CD4-positive, alpha-beta T cell treated with Interleukin-6 for 4 hours (primary cell): ENCODE data around the gene SYNJ2.

Source experiments
- DNase-seq: peaks from one replicate; pipeline ENCODE4 v3.0.0-alpha.2; 2020; ENCODE audit warnings: mixed read lengths

Gene SYNJ2

DNA sequence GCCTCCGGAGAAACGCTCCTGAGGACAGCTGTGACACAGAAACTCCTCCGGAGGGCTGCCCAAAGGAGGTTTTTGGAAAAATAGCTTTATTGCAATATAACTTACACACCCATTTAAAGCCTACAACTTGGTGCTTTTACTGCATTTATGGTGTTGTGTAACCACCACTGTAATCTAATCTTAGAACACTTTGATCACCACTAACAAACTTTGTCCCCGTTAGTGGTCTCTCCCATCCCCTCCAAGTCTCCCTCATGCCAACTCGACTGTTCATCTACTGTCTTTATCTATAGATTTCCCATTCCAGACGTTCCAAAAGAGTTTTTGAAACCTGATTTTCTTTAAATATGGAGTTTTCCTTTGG lies 62.8 kb downstream of the SYNJ2 start:
- DNase-seq: no peak

DNA sequence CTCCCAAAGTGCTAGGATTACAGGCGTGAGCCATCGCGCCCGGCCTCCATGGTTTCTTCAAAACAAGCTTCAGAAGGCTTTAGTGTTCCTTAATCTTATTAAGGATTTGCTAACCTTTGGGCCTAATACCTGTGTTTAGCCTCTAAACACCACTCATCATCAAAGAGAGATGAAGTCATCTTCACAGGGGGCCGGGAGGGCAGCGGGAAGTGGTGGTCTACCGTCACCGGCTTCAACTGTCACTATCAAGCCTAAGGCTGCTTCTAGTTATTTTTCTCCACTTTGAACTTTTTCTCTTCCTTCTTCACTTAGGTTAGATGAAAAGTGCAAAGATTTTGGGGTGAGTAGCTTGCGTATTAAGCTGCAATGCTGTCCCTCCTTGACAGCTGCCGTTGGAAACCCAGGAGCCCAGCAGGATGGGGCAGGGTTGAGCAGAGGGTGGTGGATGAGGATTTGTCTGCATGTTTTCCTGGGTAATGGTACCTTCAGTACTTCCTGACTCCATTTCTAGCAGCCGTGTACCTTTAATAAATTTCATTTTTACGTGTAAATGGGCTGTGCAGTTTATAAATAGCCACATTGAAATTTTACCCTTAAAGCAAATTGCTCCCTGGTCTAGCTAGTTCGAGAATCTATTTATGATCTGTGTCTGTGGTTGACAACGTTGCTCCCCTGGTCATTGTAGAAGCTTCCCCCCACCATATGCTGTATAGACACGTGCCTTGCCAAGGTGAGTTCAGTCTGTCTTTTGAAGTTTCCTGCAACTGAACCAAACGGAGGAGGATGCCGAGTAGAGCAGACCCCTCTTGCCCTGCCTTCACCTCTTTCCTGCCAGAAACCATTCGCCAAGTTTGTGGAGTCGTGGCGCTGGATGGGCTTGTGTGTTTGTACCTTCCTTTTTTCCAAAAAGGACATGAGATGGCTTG lies 64.8 kb downstream of the SYNJ2 start:
- DNase-seq: no peak

DNA sequence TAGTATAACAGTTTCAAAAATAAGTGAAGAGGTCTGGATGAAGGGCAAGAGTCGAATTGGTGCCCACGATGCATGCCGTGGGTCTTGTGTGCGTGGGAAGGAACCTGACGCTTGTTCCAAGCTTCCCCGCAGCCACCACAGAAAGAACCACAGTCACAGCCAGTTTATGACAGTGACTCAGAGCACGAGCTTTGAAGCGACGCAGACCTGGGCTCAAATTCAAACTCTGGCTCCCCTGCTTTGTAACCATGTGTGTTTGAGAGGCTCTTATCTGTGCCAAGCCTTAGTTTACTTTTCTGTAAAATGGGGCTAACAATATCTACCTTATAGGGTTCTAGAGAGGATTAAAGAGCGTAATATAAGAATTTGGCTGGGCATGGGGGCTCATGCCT lies 65.5 kb downstream of the SYNJ2 start:
- DNase-seq: peak; percentile 72

DNA sequence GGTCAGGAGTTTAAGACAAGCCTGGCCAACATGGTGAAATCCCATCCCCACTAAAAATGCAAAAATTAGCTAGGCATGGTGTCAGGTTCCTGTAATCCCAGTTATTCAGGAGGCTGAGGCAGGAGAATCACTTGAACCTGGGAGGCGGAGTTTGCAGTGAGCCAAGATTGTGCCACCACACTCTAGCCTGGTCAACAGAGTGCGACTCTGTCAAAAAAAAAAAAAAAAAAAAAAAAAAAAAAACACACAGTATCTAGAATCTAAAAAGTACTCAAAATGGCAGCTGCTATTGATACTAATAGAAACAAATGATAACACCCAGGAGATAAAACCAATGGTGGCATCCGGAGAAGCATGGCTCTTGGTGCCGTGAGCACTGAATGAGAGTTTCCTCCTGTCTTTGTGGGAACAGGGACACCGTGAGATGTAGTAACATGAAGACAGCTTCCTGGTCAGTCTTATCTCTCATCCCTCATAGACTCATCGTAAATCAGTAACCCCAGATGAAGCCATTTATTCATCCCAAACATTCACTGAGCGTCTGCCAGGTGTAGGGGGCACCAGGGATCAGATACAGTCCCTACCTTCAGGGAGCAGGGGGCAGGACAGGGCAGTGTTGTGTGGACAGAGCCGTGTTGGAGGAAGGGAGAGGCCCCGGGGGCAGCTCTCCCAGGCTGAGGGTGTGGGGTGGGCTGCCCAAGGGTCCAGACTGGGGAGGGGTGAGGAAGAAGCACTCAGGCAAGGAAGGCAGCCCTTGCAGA lies 66.1 kb downstream of the SYNJ2 start:
- no peak for DNase-seq

DNA sequence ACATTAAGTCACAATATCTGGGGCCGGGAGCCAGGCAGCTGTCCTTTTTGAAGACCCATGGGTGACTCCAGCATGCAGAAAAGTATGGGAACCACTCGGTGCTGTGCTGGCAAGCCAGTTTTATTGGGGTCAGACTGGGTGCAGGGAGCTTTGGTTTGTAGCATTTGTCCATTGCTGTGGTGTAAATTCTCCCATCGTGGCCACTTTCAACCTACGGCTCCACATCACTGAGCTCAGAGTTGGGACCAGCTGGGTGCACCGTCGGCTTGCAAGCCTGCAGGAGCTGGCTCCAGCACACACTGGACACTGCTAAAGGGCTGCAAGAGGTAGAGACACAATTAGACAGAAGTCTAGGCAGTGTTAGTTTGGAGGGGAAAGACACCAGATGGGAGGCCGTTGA lies 66.9 kb downstream of the SYNJ2 start:
- DNase-seq: no peak

DNA sequence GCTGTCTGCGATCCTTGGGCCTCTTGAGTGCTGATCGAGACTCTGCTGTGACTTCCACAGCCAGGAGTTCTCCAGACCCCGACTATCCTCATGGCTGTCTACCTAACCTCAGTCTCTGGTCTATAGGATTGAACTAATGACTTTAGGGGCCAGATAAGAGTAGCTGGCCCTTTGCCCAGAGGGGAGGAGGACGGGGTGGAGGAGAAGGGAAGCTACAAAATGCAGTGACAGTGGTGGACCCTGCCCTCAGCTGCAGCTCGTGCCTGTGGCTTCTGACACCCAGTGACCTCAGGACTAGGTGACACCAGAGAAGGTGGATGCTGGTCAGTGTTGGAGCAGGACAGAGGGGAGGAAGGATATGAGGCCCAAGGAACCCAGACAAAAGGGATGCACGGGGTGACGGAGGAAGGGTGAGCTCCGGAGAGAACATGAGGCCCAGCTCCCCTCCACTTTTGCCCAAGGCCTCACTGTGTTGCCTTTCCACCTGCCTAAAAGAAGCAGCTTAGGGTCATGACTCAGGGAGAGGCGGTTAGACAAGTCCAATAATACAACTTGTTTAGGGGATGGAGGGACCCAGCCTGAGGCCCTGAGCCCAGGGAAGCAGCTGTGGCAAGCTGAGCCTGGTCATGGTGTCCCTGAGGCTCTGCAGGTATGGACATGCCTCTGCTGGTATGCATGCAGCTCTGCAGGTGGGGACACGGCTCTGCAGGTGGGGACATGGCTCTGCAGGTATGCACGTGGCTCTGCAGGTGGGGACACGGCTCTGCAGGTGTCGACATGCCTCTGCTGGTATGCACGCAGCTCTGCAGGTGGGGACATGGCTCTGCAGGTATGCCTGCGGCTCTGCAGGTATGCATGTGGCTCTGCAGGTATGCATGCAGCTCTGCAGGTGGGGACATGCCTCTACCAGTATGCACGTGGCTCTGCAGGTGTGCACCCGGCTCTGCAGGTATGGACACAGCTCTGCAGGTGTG lies 67.7 kb downstream of the SYNJ2 start:
- DNase-seq: no peak

DNA sequence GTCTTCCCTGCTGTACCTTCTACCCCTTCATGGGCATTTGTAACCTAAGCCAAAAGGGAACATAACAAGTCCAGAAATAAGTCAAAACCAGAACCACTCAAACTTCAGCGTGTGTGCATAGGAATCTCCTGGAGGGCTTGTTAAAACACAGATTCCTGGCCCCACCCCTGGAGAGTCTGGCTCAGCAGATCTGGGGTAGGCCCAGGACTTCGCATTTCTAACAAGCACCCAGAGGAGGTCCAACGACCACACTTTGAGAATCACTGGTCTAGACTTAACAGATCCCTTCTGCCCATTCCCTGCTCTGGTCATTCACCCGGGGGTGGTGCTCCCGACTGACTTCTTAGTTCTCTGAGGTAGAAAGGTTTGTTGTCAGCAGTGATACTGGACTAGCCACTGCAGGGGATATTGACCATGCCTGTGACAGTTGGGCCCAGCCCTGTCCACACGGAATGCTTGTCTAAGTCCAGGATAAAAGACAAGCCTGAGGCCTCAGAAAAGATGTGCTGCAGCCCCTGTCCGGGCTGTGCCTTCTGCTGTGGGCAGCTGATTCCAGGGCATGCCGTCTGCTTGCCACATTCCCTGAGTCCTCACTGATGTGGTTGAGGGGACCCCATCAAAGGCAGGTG lies 68.6 kb downstream of the SYNJ2 start:
- DNase-seq: no peak

DNA sequence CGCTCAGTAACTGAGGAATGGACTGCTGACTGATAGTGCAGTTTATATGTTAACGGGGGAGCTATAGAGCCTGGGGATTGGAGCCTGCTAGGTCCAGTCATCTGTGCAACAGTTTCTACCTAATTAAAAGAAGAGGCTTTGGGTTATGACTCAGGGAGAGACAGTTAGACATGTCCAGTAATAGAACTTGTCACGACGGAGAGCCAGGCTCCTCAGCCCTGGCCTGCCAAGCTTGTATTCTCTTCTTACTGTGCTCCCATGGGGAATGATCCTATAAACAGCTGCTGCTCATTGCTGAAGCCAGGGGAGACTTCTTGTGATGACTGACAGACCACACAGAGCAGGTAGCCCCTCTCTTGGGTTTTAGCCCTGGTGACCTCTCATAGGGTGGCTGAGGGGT lies 69.3 kb downstream of the SYNJ2 start:
- DNase-seq: no peak

DNA sequence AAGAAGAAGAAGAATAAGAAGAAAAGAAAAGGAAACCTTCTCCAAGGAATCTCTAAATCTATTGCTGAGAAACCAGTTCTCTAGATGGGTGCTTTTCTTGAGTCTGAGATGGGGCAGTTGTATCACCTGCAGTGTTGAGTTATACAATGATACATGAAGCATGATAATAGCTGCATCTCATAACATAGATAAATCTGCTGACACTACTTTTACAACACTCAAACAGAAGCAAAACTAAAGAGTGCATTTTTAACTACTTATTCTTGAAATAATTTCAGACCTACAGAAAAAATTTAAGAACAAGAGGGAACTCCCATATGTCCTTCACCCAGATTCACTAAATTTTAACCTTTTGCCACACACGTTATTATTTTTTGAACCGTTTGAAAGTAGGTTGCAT lies 70.3 kb downstream of the SYNJ2 start:
- no peak for DNase-seq

DNA sequence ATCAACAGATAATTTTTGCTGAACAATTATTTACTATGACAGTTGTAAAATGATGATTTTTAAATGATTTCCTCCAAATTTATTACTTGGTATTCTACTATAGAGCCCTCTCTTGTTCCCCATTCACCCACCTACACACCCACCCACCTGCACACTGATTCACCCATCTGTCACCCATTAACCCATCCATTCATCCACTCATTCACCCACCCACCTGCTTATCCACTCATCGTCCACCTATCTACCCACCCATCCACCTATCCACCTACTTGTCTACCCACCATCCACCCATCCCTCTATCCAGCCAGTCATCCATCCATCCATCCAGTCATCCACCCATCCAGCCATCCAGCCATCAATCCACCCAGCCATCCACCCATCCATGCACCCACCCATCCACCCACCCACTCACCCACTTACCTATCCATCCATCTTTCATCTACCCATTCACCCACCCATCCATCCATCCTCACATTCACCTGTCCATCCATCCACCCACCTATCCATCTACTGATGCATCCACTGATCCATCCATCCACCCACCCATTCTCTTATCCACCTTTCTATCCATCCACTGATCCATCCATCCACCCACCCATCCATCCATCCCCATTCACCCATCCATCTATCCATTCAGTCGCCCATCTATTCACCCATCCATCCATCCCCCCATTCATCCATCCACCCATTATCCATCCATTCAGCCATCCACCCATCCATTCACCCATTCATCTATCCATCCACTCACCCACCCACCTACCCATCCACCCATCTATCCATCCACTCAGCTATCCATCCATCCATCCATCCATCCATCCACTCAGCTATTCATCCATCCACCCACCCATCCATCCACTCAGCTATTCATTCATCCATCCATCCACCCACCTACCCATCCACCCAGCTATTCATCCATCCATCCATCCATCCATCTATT lies 72.0 kb downstream of the SYNJ2 start:
- no peak for DNase-seq

DNA sequence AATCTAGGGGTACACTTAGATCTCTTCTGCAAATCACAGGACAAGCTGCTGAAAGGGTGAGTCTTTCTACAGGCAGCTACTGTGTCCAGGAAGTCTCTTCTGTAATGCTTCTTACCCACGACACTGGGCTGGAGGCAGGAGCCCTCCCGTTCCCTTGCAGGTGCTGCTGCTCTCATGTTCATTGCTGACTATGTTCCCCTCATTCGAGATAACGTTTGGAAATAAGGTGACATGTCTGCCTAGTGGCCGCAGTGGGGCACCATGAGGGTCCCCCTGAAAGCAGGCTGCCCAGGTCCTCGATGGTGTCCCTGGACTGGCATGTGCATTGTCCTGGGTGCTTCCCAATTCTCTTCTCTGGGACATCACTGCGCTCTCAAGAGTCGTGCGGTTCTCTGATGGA lies 74.7 kb downstream of the SYNJ2 start:
- no peak for DNase-seq

DNA sequence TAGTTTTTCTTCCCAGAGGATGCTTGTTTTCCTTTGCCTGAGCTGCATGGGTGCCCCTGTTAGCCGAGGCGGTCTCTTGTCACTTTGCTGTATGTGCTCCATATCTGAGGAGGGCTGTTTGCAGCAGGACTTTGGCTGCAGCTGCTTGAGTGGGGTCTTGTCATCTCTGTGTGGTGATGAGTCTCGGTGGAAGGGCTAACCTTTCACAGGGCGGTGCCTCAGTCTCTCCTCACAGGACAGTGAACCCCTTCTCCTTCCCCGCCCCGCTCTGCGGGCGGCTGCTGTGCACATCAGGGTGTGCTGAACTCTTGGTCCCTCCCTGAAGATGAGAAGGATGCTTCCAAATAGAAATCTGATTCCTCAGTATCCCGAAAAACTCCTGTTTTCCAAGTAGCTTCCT lies 75.1 kb downstream of the SYNJ2 start:
- DNase-seq: no peak

DNA sequence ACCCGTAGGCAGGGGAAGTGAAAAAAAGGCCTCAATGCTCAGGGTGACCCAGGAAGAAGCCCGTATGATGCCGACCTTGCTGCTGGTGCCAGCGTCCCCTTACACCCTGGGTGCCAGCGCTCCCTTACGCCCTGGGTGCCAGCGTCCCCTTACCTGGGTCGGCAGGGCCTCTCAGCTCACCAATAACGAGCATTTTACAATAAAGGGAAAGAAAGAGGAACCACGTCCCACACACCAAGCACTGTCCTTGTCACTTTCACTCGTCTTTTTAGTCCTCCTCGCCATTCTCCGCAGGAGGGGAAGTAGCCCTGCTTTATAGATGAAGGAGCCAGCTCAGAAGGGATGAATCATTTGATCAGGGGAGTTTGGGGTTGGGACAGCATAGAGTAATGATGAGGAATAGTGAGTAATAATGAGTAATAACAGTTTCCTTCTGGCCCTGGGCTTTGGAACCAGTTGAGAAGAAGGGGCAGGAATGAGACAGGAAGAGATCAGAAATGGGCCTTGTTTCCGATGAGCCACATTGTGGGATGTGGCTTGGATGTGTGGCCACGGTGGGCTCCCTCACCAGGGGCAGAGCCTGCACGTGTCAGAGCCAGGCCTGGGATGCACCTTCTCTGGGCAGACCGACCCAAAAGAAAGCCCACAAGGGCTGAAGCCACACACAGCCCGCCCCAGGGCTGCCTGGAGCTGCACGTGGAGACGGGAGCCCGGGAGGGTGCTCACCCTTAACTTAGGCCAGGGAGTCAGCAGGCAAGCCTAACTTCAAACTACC lies 75.7 kb downstream of the SYNJ2 start:
- no peak for DNase-seq

DNA sequence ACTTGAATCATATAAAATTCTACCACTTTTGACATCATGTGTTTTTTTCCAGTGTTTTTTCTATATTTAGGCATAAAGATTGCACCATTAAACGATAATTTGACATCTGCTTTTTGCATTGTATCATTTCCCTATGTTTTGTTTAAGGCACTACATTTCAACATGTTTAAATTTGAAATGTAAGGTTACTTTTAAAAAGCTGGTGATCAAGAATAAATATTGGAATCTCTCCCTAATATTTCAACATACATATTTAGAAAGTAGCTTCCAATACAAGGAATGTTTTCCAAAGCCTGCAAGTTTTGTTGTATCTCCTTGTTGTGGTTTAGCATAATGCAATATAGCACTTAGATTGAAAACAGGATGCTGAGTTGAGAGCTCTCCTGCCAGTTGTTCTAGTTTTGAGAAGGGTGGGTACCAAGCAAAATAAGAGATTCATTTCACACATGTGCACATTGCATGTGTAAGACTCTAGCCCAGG lies 76.5 kb downstream of the SYNJ2 start:
- DNase-seq: no peak

DNA sequence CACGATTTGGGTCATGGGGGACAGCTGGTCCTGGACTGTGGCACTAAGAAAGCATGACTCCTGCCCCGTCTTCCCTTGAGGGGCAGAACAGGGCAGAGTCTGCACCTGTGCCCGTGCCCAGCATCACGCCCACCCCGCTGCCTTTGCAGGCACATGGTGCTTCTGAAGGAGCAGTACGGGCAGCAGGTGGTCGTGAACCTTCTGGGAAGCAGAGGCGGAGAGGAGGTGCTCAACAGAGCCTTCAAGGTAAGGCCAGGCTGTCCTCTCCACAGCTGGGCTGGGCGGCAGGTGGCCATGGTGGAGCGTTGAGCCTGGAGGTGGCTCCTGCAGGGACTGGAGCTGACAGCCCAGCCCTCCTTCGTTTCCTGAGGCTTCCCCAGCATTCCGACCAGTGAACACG lies 77.4 kb downstream of the SYNJ2 start:
- DNase-seq: no peak

DNA sequence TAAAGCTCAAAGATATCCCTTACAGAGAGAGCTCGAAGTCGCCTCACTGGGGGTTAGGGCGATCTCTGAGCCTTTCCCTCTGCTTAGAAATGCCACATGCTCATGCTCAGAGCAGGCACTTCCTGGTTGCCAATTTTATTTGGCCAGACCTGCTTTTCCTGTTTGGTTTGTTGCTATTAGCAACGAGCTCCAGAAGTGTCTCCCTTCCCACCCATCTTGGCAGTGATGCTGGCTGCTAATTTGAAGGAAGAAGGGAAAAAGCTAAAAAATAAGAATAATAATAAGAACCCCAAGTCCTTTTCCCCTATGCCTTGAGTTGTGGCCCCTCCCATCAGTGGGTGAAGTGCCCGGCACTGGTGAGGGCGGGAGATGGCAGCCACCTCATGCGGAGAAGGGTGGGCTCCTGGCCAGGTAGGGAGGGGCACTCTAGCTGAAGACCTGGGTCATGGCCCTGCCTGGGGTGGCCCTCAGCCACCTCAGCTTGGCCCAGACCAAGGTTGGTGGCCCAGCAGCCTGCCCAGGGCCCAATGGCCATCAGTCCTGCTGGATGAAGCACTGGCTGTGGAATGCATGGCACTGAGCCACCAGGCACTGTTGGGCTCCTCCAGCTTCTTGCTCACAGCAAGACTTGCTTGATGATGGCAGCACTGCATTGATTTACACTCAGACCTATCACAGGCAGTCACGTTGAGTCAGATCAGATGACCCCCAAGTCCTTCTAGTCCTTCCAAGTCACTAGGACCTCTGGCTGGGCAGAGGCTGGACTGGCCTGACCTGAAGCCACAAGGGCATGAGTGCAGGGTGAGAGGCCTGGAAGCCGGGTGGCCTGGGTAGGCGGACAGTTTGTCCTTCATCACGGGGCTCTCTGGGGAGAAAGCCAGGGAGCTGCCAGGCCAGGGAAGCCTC lies 79.0 kb downstream of the SYNJ2 start:
- DNase-seq: peak; percentile 15

DNA sequence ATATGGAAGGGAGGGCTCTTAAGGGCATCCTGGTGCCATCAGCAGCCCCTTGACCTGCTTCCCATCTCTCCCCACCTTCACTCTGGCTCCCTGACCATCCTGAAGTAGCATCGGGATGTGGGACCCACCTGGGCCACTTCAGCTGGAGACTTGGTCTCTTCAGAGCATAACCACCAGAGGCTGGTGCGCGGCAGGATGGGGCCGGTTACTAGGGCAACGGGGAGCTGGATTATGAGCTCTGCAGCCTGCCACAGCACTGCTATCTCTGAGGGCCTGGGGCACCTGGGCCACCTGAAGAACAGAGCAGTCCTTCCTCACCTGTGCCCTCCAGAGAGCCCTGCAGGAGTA lies 79.7 kb downstream of the SYNJ2 start:
- DNase-seq: no peak

DNA sequence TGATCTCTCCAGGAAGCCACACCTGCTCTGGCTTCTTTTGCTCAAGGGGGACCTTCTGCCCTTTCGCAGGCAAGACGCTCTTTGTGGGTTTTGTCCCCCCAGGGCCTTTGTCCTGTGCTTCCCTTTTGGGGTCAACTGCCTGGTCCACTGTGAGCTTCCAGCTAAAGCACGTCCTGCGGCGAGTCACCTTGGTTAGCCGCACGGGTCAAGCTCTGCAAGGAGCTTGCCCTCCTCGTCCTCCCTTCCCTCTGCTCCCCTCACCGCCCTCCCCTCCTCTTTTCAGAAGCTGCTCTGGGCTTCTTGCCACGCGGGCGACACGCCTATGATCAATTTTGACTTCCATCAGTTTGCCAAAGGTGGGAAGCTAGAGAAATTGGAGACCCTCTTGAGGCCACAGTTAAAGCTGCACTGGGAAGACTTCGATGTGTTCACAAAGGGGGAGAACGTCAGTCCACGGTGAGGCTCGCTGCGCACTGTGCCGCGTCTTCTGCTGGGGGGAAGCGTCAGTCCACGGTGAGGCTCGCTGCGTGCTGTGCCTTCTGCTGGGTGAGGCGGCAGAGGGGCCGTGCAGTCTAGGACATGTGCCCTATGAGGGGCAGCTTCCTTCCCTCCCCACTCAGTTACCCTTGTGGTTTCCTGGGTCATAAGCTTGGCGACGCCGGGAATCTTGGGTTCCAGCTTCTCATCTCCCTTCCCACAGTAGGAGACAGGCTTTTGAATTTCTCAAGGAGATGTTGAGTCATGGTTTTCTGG lies 80.2 kb downstream of the SYNJ2 start:
- DNase-seq: no peak

DNA sequence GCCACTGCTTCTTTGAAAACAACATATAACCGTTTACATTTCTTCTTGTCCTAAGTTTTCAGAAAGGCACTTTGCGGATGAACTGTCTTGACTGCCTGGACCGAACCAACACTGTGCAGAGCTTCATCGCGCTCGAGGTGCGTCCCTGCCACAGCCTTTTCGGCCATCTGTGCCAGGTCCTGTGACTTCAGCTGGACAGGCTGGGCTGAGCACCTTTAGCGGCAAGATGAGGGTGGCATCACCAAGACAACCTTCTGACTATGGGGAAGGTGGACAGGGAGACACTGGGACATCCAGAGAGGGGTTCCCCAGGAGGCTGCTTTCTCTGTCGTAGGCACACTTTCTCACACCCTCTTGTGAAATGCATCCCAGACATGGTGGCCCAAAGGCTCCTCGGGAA lies 82.1 kb downstream of the SYNJ2 start:
- DNase-seq: no peak
